Suppressor macrophage treated with lipopolysaccharide for 4 hours (primary cell): ENCODE results near the gene ATP13A5.

ENCODE experiments used
- DNase-seq: peaks from one replicate; pipeline ENCODE4 v3.0.0-alpha.2; 2020

ATP13A5 gene

DNA sequence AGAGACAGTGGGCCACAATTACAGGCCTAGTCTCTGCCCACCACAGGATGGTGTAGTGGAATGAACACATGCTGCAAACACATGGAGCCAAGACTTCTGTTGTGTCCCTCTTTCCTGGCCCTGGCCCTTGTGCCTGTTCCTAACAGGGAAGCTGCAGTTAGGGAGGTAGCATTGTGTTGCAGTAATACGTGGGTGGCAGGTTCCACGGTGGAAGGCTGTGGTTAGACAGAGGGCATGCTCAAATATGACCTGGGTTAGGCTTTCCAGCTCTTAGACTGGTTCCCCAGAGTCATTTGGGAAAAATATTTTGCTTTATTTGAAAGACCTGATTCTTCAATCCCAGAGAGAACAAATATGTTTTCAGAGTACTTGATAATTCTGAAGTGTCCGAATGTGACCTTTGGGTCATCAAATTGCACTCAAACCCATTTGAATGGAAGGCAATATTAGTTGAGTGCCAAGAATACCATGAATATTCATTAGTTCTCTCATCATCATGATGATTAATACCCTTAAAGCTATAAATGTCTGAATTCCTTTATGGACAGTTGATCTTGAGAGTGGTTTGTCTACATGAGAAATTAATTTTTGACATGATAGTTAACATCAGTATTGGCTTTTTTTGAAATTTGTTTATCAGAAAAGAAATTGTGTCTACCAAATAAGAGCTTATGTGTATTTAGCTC lies 109.1 kb downstream of the ATP13A5 start:
- DNase-seq: no peak

DNA sequence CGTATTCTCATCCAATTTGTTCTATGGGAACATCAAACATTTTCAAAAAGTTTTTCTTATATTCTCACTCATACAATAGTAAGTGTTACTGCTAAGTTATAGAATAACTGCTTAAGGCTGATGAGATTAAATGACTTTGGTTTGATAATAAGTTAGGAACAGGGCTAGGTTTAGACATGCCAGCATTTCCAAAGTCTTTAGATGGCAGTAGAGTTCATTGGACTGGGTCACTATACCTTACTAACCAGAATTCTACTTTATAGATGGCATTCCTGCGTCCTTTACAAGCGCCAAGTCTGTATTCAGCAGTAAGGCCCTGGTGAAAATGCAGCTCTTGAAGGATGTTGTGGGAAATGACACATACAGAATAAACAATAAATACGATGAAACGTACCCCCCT lies 115.8 kb downstream of the ATP13A5 start:
- DNase-seq: no peak

DNA sequence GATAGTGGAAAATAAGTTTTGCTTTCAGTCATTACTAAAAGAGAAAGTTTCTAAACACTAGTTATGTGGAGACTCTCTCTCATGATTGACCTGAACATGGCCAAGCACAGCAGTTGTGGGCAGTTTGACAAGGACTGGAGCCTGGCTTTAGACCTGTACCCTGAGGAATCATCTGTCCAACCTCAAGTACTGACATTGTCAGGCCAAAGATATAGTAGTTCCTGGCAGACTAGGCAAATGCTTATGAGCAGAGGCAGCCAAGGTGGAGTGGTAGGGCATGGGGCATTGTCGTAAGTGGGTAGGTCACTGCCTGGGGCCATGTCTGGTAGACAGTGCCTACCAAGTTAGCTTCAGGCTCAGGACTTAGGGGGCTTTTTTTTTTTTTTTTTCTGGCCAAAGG lies 116.6 kb downstream of the ATP13A5 start:
- no peak for DNase-seq

DNA sequence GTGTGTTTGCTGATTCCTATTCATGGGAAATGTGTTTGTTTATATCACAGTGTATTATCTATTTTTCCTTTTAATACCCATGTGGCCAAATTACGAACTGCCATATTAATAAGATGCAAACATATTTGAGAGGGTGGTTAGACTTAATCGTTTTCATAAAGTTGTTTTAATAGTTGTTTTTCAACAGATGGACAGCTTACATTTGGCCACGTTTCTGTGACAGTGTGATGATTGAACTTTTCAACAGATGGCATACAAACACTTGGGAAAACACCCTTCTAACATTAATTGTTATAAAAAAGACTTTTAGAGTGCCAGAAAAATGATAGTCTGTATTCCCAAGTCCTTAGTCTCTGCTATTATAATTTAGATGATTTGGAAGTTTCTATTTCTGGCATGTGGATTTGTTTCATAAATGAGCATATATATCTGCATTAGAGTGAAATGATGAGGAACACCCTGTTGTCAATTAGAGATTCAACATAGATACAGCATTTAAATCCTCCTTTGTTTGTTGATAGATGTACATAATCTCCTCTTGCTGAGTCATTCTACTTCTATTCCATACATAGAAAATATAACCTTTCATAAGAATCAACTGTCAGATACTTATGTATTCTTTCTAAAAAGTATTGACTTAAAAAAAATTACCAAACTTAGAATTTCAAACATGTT lies 124.4 kb downstream of the ATP13A5 start:
- DNase-seq: no peak

DNA sequence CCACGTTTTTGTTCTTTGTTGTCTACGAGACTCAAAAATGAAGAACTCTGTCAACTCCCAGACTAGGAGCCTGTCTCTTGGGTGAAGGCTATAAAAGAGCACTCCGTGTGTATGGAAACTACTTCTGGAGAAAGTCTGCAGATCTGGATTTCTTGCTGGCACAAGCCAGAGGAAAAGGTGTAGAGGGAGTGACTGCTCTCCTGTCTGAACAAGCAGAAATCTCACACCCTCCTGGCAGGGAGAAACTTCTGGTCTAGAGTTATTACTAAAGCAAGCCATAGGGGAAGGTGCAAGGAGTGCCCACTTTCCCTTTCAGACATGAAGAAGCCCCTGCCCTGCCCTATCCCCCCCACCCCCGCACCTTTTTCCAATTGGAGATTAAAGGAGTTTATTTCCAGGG lies 128.1 kb downstream of the ATP13A5 start:
- no peak for DNase-seq

DNA sequence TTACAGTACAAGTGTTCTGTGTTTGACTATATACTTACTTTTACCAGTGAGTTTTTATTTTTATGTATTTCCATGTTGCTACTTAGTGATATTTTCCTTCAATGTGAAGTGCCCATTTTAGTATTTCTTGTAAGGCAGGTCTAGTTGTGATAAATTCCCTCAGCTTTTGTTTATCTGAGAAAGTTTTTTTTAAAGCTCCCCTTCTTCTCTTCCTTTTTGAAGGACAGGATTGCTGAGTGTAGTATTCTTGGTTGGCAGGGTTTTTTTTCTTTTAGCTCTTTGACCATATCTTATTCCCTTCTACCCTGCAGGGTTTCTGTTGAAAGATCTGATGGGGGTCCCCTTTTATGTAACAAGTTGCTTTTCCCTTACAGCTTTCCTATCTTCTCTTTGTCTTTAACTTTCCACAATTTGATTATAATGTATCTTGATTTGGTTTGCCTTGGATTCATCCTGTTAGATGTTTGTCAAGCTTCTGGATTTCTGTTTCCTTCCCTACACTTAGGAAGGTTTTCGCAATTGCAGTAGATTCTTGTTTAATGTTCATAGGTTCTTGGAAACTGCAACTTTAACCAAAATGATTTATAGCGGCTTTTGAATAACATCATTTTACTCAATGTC lies 129.6 kb downstream of the ATP13A5 start:
- DNase-seq: no peak

DNA sequence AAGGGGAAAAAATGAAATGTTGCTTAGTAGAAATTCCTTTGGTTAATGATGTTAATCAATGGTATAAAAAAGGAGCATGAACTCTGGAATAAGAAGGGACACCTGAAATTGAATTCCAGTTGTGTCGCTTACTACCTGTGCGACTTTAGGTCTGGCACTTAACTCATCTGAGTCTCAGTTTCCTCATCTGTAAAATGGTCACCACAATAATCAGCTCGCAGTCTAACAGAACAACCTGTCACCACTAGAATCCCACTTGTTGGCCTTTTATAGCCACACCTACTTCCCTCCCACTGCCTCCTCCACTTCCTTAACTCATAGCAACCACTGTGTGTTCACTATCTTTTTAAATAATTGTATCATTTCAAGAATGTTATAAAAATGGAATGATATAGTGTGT lies 135.0 kb downstream of the ATP13A5 start:
- DNase-seq: no peak

DNA sequence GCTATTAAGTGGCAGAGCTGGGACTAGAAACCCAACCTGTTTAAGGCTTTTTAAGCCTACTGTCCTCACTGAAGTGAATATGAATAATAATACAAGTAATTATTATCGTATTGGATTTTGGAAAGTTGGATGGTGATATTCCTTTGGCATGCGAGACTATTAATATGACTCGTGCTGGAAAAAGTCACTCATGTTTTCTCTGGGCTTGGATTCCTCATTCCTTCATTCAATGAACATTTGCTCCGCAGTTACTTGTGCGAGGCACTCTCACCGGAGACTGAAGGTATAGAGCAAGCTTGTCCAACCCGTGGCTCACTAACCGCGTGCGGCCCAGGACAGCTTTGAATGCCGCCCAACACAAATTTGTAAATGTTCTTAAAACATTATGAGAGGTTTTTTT lies 136.8 kb downstream of the ATP13A5 start:
- no peak for DNase-seq

DNA sequence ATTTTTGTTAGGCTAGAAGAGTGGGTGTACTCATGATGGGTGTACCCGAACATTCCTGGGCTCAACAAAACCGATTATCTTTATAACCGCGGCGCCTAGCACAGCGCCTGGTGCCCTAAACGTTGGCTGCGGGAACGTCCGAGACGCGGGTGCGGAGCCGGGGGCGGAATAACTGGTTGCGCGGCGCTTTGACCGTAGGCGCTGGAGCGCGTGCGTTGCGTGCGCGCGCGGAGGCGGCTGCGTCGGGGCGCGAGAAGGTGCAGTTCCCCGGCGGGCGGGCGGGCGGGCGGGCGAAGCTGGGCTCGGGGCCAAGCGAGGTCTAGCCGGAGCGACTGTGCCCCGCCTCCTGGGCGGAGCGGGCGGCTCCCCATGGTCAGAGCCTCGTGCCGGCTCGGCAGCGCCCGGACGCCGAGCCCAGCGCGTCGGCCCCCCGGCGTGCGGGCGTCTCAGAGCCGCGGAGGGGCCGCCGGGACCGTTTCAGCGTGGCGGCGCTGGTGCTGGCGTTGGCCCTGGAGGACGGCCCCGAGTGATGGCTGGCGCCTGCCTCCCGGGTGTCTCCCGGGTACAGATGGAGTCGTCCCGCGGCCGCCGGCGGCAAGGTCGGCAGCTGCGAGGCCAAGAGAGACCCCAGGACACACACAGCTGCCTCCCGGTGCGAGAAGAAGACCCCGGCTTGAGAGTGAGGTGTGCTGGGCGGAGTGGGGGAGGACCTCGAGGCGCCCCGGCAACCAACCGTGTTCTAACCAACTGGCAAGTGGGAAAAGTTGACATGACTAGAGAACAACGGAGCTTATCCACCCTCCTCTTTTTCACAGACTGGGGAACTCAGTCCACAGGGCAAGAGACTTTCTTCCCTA lies 137.5 kb downstream of the ATP13A5 start, which contains the start of gene PLAAT1:
TSS of gene PLAAT1 (plus strand) at position 373 of the 857 bp plus-strand sequence. CDS start 14,429 bp downstream, outside the sequence.
- peak; percentile 39 for DNase-seq

DNA sequence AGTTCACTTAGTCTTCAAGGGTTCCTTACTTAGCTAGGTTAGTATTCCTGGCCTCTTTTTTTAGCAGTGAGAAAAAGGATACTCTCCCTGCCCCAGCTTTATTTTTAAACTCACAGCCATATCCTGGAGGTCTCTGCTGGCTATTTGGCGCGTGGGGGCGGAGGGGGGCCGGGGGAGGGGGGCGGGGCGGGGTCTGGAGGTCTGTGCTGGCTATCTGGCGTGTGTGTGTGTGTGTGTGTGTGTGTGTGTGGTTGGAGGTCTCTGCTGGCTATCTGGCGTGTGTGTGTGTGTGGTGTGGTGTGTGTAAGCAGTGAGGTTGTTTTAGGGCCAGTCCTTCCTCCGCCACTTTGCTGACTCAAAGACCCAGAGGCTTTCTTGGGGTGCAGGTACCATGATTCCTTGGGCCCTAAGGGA lies 138.1 kb downstream of the ATP13A5 start:
- DNase-seq: no peak

DNA sequence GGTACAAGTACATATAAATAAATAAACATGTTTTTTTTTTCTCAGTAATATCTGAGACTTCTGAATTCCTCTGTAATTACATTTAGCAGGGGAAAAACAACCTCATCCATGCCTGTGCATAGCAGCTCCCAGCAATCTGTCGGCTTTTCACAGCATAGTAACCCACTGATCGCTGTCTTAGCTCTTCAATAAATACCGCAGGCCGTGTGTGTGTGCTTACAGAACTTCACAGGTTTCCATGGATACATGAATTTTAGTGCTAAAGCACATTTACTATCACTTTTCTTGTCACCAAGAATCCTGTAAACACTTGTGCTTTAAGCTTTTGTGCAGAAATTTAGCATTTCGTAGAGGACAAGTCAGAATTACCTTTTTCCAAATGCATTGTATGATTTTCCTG lies 141.5 kb downstream of the ATP13A5 start:
- no peak for DNase-seq

DNA sequence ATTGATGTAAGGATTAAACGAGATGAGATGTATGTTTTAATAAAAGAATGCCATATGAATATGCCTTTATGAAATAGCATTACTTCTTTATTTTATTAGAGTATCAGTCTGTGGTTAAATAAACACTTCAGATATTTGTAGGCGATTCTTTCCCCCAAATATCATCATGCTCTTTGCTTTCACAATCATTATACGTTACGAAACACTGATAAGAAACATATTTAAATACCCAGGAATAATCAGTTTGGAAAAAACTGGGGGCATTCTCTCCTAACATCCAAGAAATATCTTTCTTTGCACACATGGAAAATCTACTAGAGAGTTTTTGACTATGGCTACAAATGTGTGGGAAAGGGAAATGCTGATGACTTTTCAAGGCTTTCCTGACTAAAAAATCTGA lies 142.0 kb downstream of the ATP13A5 start:
- no peak for DNase-seq

DNA sequence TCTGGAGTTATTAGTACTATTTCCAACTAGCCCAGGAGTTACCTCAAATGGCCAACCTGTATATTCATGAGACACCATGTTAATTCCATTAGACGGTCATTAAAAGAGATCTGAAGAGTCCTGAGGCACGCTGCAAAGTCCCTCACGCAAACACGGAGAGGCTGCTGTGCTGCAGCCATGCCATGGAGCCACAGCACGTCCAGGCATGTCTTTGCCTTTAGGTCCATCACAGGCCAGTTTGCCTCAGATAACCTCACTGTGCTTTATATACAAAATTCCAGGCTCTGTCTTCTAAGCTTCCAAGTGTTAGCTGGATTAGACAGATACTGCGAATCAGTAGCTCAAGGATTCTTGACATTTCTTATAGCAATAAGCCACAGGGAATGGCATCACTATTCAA lies 147.4 kb downstream of the ATP13A5 start:
- no peak for DNase-seq

DNA sequence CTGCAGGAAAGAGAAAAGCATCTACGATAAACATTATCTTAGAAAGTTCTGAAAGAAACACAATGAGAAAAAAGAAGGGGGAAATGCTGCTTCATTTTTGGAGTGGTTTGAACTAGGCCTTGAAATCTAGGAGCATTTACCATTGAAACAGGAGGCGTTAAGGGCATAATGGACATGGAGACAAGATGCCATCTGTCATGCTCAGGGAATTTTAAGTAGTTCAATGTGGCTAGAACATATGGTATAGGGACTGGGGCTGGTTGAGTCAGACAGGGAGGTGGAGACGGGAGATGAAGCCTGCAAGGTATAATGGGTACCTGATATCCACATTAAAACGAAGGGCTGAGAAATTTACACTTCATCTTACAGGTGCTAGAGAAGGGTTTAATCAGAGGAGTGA lies 147.9 kb downstream of the ATP13A5 start:
- no peak for DNase-seq

DNA sequence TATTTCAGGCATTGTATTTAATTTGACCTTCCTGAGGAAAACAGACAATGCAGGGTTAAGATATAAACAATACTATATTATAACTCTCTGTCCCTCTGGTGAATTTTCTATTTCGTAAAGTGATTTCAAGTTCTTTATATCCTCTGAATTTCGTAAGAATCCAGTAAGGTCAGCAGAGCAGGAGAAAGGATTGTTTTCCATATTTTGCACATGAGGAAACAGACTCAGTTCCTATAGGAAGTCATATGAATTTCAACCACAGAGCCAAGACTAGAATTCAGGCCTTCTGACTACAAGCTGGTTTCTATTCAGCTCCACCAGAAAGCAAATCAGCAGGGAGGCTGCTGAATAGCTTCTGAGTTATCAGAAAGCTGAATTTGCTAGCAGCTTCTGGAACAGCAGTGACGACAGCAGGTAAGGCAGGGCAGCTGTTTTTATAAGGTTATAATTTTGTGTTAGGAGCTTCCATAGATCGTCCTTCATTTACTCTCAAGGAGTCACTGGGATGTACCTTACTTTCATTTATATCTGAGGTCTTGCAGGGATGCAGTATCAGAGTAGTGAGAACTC lies 148.6 kb downstream of the ATP13A5 start:
- DNase-seq: no peak

DNA sequence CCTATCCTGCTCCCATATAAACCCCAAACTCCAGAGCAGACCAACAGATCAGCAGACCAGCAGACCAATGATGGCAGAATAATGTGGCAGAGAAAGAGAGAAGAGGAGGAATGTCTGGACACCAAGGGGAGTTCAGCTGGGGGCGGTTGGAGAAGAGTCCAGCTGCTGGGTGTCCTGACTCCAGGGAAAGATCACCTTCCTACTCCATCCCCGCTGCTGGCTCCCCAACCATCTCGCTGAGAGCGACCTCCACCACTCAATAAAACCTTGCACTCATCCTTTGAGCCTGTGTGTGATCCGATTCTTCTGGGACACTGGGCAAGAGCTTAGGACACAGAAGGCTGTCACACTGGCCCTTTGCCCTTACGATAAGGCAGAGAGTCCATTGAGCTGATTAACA lies 150.3 kb downstream of the ATP13A5 start:
- DNase-seq: no peak

DNA sequence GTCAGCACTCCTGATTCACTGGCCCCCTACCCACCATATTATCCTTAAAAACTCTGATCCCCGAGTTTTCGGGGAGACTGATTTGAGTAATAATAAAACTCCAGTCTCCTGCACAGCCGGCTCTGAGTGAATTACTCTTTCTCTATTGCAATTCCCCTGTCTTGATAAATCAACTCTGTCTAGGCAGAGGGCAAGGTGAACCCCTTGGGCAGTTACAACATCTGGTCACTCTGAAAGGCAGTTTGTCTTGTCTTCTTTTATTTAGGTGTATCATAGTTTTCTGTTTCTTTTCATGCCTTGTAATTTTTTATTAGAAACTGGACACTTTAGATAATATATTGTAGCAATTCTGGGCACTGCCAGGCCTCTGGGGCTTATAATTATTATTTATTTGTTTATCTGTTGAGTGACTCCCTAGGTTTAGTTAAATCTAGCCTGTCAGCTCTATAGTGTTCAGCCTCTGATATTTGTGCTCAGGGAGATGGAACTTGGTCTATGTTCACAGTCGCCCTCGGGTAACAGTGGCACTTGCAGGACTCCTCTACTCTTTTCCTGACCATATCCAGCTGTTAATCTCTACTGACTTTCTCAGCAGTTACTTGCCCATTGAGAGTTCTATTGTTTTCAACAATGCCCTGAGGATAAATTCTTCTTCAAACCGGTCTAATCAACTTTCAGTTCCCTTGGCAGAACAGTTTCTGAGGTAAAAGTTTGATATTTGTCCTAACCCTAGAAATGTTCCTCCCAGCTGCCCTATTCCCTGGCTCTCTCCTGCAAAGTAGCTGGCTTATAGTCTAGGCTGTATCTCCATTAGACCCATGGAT lies 153.0 kb downstream of the ATP13A5 start:
- DNase-seq: no peak
